B cell (primary cell): ENCODE results near the gene EEFSEC. TPM values are rescaled to one million over a fixed set of nuclear protein-coding genes. Genes with fewer than 3 reads are reported as not detected.

Experiments
- ATAC-seq: fragments of 200-7000 bp; cut with Tn5 transposase; one replicate; pipeline ENCODE4 v1.10.0; 2021; ENCODE audit warnings: low read depth, mild to moderate bottlenecking, moderate number of reproducible peaks, moderate library complexity
- CTCF ChIA-PET: fragments of 350-600 bp; sonication (Branson Sonifier 250); formaldehyde crosslinking; loops from one replicate; lab custom pipeline; 2021; ENCODE audit warnings: antibody characterized with exemption, inconsistent platforms; lab: Charles Lee
- POLR2A ChIA-PET: fragments of 350-600 bp; sonication (Branson Sonifier 250); formaldehyde crosslinking; loops from one replicate; lab custom pipeline; 2021; ENCODE audit warnings: antibody characterized with exemption; lab: Charles Lee
- DNase-seq: peaks from one replicate; pipeline ENCODE4 v3.0.0; 2013
- H2AFZ ChIP-seq: 2 replicates; pipeline ENCODE4 v1.6.1; 2012; ENCODE audit warnings: mild to moderate bottlenecking, low read depth, low read length; ENCODE audit not compliant: insufficient read depth, poor library complexity, severe bottlenecking
- H3K27ac ChIP-seq, 2 donors: 1 replicate in 1 of 2; 2 replicates in 1 of 2; pipeline ENCODE4 v1.5.1; 2012 to 2013; ENCODE audit warnings: low read length in 2 of 2, mild to moderate bottlenecking in 2 of 2, moderate library complexity in 1 of 2
- H3K27me3 ChIP-seq, 4 experiments: fragments of 200-600 bp in 1 of 4; sonication (generic) in 1 of 4; replicated peaks in 1 of 4; 1 replicate in 2 of 4; 2 replicates in 2 of 4; pipeline versions ENCODE4 v1.6.1 to v1.7.0; 2013 to 2016; ENCODE audit warnings: low read length in 3 of 4, mild to moderate bottlenecking in 2 of 4, mixed read lengths in 1 of 4, moderate library complexity in 1 of 4; ENCODE audit not compliant: insufficient read depth in 4 of 4, control insufficient read depth in 3 of 4; ENCODE audit errors: control extremely low read depth in 1 of 4
- H3K36me3 ChIP-seq, 2 experiments: replicated peaks in 1 of 2; 1 replicate in 1 of 2; 2 replicates in 1 of 2; pipeline versions ENCODE4 v1.6.1 to v1.7.1; 2013; ENCODE audit warnings: low read length in 1 of 2; ENCODE audit not compliant: insufficient read depth in 2 of 2, control insufficient read depth in 1 of 2; ENCODE audit errors: control extremely low read depth in 1 of 2, extremely low read depth in 1 of 2
- H3K4me1 ChIP-seq, 2 donors: fragments of 200-600 bp in 1 of 2; sonication (generic) in 1 of 2; 1 replicate in 1 of 2; 2 replicates in 1 of 2; pipeline versions ENCODE4 v1.5.1 to v1.6.1; 2013 to 2017; ENCODE audit warnings: low read length in 2 of 2; ENCODE audit not compliant: control insufficient read depth in 2 of 2, insufficient read depth in 2 of 2
- H3K4me2 ChIP-seq: replicated peaks from 2 replicates; pipeline ENCODE3; 2012; ENCODE audit warnings: mild to moderate bottlenecking, low read depth, low read length; ENCODE audit not compliant: poor library complexity, severe bottlenecking
- H3K4me3 ChIP-seq, 5 experiments: fragments of 200-600 bp in 1 of 5; sonication (generic) in 1 of 5; 1 replicate in 3 of 5; 2 replicates in 2 of 5; pipeline versions ENCODE4 v1.5.1 to v1.7.0; 2011 to 2016; ENCODE audit warnings: low read length in 4 of 5, mild to moderate bottlenecking in 4 of 5, low read depth in 2 of 5, control low read depth in 1 of 5, moderate library complexity in 1 of 5; ENCODE audit not compliant: insufficient read depth in 1 of 5; ENCODE audit errors: control extremely low read depth in 1 of 5, extremely low read depth in 1 of 5
- H3K79me2 ChIP-seq: fragments of 200-600 bp; sonication (generic); one replicate; pipeline ENCODE4 v1.6.0; 2016; ENCODE audit warnings: low read length; ENCODE audit not compliant: control insufficient read depth, insufficient read depth
- H3K9ac ChIP-seq: fragments of 200-600 bp; sonication (generic); 2 replicates; pipeline ENCODE4 v1.6.1; 2017; ENCODE audit warnings: mild to moderate bottlenecking, low read length, moderate library complexity
- H3K9me3 ChIP-seq, 3 donors: one replicate each; pipeline versions ENCODE4 v1.6.1 to v1.7.1; 2013; ENCODE audit warnings: low read length in 2 of 3; ENCODE audit not compliant: control insufficient read depth in 2 of 3, insufficient read depth in 1 of 3; ENCODE audit errors: control extremely low read depth in 1 of 3
- H4K20me1 ChIP-seq: 2 replicates; pipeline ENCODE4 v1.6.0; 2012; ENCODE audit warnings: mild to moderate bottlenecking, low read length; ENCODE audit not compliant: insufficient read depth, control insufficient read depth, poor library complexity, severe bottlenecking
- H3K27ac Mint-ChIP-seq: one replicate; pipeline ENCODE4 v1.8.0; 2021; ENCODE audit warnings: mixed read lengths
- H3K27me3 Mint-ChIP-seq: one replicate; pipeline ENCODE4 v1.8.0; 2021; ENCODE audit warnings: mixed read lengths
- H3K4me1 Mint-ChIP-seq: one replicate; pipeline ENCODE4 v1.8.0; 2021; ENCODE audit warnings: mixed read lengths
- H3K4me3 Mint-ChIP-seq: one replicate; pipeline ENCODE4 v1.8.0; 2021; ENCODE audit warnings: mixed read lengths
- H3K9me3 Mint-ChIP-seq: one replicate; pipeline ENCODE4 v1.8.0; 2022; ENCODE audit warnings: mixed read lengths; ENCODE audit not compliant: insufficient read depth
- EZH2 ChIP-seq: IDR thresholded peaks from 2 replicates; pipeline ENCODE4 v1.6.1; 2012; ENCODE audit warnings: borderline replicate concordance, low read depth, mild to moderate bottlenecking, moderate library complexity, low read length; ENCODE audit not compliant: insufficient read depth, poor library complexity, severe bottlenecking
- WGBS: methylation state at CpG from one replicate; pipeline ENCODE4 v1.1.5; 2013; ENCODE audit warnings: missing lambda C conversion rate; ENCODE audit not compliant: insufficient coverage; 5-methylcytosine and 5-hydroxymethylcytosine counted together
- intact Hi-C: fragments of 100-400 bp; cut with micrococcal nuclease; formaldehyde crosslinking; loops from one replicate; pipeline ENCODE4 v1.10.0; 2022
- polyA plus RNA-seq: library from polyadenylated mRNA; depleted of rRNA; stranded (reverse); fragments of >200 nt; gene quantifications from 2 replicates; pipeline ENCODE4 v1.2.3, GENCODE V29; 2012
- total RNA-seq, 2 donors: library from RNA; stranded (reverse); fragments of 120-200 nt in 1 of 2; gene quantifications; 1 replicate in 1 of 2; 2 replicates in 1 of 2; pipeline versions ENCODE4 v1.2.3 to v1.2.4, GENCODE V29; 2013 to 2022
- TF ChIP-seq, protein P1 (sequence below): fragments of 200-600 bp; IDR thresholded peaks from one replicate; pipeline ENCODE4 v1.8.0; 2022; ENCODE audit warnings: antibody characterized with exemption, mild to moderate bottlenecking

EEFSEC gene
- total and polyA plus RNA-seq, 2 donors (not counting 1 experiment from before 2014, with no cell fraction given): 17.9 to 18.4 TPM

- Histone ChIP-seq H3K9me3 (no peaks in the 10 kb centered on the region), H3K27me3 (peaks cover 0 to 14% (median 0%) of the 10 kb centered on the region in 4 experiments), H3K4me1 (no peaks in the 10 kb centered on the region), H3K4me3 (no peak overlapping the region), H3K9ac (no peak overlapping the region), H2AFZ (no peak overlapping the region), H3K79me2 (no peaks in the 10 kb centered on the region), H3K27ac (no peak overlapping the region), H3K4me2 (no peak overlapping the region), H3K36me3 (no peaks in the 10 kb centered on the region), H4K20me1 (no peaks in the 10 kb centered on the region)
- no peak for DNase-seq
- ChIA-PET POLR2A (no interaction called here), CTCF (no interaction called here)
- TF ChIP-seq, protein P1, sequence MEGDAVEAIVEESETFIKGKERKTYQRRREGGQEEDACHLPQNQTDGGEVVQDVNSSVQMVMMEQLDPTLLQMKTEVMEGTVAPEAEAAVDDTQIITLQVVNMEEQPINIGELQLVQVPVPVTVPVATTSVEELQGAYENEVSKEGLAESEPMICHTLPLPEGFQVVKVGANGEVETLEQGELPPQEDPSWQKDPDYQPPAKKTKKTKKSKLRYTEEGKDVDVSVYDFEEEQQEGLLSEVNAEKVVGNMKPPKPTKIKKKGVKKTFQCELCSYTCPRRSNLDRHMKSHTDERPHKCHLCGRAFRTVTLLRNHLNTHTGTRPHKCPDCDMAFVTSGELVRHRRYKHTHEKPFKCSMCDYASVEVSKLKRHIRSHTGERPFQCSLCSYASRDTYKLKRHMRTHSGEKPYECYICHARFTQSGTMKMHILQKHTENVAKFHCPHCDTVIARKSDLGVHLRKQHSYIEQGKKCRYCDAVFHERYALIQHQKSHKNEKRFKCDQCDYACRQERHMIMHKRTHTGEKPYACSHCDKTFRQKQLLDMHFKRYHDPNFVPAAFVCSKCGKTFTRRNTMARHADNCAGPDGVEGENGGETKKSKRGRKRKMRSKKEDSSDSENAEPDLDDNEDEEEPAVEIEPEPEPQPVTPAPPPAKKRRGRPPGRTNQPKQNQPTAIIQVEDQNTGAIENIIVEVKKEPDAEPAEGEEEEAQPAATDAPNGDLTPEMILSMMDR: no peak
- TF ChIP-seq EZH2: no peak
- H3K27ac Mint-ChIP-seq: no peak overlapping the region
- no peaks in the 10 kb centered on the region for H3K9me3 Mint-ChIP-seq
- H3K27me3 Mint-ChIP-seq: peaks cover 35% of the 10 kb centered on the region
- no peak for ATAC-seq
- intact Hi-C loops: no loop called here
- no peaks in the 10 kb centered on the region for H3K4me1 Mint-ChIP-seq
- WGBS: 75% methylated on average over 3 of the region's 3 CpGs
- no peak overlapping the region for H3K4me3 Mint-ChIP-seq
Observed at GRCh38 chr3:128439226-128439625, 285.9 kb downstream of the EEFSEC start.

DNA sequence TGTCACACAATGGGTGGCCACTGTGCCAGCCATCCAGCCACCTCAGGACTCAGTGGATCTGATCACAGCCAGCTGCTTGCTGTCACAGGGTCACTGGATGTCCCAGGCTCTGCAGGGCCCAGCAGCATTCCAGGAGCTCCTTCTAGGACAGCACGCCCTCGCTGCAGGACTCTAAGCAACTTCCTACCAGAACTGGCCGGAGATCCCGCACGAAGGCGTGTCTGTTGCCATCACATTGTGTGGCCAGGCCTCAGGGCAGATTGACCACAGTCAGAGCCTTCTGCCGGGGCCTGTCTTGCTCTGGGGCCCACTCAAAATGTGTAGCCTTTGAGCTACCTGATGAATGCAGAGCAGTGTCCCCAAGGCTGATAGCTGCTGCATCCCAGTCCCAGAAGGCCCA lies 288.8 kb downstream of the EEFSEC start:
- ChIA-PET POLR2A (no interaction called here), CTCF (no interaction called here)
- H3K4me1 ChIP-seq: no peaks in the 10 kb centered on the region
- H3K27me3 Mint-ChIP-seq: peaks cover 24% of the 10 kb centered on the region
- H4K20me1 ChIP-seq: no peaks in the 10 kb centered on the region
- H3K9me3 Mint-ChIP-seq: peaks cover 10% of the 10 kb centered on the region
- H3K27me3 ChIP-seq: peaks cover 0 to 7% (median 0%) of the 10 kb centered on the region in 4 experiments
- peaks cover 0 to 9% (median 0%) of the 10 kb centered on the region in 3 donors for H3K9me3 ChIP-seq
- no peak overlapping the region for H2AFZ ChIP-seq
- 93% methylated on average over 7 of the region's 7 CpGs for WGBS
- no peak for DNase-seq
- H3K9ac ChIP-seq: no peak overlapping the region
- intact Hi-C loops: no loop called here
- no peak overlapping the region for H3K27ac ChIP-seq
- H3K4me3 ChIP-seq: no peak overlapping the region
- no peak for TF ChIP-seq EZH2
- TF ChIP-seq, protein P1: no peak
- no peak overlapping the region for H3K4me2 ChIP-seq
- H3K36me3 ChIP-seq: no peaks in the 10 kb centered on the region
- no peak overlapping the region for H3K4me3 Mint-ChIP-seq
- H3K4me1 Mint-ChIP-seq: no peaks in the 10 kb centered on the region
- H3K27ac Mint-ChIP-seq: no peak overlapping the region
- no peak for ATAC-seq
- H3K79me2 ChIP-seq: no peaks in the 10 kb centered on the region
